Activated effector memory CD4-positive, alpha-beta T cell treated with Interleukin-2 at 50 U/mL for 16 hours (primary cell): ENCODE measurements around the gene CALY.
"Not testable (repeated sequence)": the region's sequence is repeated elsewhere in the genome, so short reads cannot be mapped to it uniquely, and the experiment has no call there.

Experiments used
- DNase-seq: peaks from one replicate; pipeline ENCODE4 v3.0.0-alpha.2; 2020

CALY gene, protein sequence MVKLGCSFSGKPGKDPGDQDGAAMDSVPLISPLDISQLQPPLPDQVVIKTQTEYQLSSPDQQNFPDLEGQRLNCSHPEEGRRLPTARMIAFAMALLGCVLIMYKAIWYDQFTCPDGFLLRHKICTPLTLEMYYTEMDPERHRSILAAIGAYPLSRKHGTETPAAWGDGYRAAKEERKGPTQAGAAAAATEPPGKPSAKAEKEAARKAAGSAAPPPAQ

DNA sequence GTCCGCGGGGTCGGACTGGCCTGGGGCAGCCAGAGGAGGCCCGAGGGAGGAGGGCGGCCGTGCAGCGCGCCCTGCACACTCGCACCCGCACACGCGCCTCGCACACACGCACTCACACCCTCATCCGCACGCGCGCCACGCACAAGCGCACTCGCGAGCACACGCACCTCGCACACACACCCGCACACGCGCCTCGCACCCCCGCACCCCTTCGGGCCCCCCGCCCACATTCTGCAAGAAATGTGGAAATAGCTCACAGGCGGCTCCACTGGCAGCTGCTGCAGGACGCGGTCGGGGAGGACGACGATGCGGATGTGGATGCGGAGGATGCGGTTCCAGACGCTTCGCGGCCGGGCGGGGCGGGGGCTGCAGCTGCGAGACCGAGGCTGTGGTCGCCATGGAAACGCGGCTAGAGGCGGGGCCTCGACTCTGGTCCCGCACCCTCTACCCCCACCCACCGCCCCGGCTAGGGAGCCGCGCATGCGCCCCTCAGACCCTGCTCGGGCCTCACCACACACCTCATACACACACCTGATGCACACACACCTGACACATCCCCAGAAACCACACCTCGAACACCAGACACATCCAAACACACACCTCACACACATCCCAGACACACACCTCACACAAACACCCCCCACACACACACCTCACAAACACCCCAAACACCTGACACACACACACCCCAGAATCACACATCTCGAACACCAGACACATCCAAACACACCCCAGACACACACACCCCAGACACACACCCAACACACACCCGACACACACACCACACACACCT, at the start of gene CALY:
TSS of gene CALY (minus strand) at position 320 of the 793 bp plus-strand sequence. CDS start 7,907 bp downstream, outside the sequence.
- DNase-seq: peak; percentile 84

- DNase-seq: no peak
Measured at GRCh38 chr10:133385214-133385613, 48.5 kb upstream of the CALY start.

DNA sequence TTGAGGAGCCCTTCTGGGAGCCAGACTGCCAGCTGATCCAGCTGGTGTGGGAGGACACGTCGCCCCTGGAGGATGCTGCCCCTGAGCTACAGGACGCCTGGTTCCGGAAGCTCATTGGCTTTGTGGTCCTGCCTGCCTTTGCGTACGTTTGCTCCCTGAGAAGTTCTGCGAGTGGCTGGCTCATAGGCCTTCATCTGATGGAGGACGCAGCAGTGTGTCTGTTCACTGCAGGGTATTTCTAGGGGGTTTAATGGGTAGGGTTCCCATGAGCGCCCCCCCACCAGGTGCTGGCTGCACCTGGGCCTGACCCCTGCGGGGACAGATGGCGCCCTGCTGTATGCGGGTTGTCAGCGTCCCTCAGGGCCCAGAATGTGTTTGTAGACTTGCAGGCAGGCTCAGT, 47.4 kb upstream of the CALY start:
- no peak for DNase-seq

GRCh38 chr10:133383551-133383950, 46.9 kb upstream of the CALY start:
- DNase-seq: no peak

DNA sequence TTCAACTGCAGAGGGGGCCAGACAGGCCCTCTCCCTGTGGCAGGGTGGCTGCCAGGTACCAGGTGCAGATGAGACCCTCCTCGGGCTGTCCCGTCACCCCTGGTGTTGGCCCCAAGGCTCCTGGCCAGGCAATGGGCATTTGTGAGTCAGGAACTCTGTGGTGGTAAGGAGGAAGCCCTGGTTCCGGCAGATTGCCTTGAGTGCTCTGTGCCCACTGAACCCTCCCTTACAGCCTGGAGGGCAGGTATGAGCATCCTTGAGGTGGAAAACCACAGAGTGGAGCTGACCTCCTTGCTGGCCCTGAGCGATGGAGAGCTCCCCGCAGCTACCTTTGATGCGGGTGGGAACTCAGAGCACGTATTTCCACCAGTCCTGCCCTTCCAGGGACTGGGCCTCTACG, 44.3 kb upstream of the CALY start:
- no peak for DNase-seq

- DNase-seq: no peak
Measured at GRCh38 chr10:133379801-133380666, 43.3 kb upstream of the CALY start.

DNA sequence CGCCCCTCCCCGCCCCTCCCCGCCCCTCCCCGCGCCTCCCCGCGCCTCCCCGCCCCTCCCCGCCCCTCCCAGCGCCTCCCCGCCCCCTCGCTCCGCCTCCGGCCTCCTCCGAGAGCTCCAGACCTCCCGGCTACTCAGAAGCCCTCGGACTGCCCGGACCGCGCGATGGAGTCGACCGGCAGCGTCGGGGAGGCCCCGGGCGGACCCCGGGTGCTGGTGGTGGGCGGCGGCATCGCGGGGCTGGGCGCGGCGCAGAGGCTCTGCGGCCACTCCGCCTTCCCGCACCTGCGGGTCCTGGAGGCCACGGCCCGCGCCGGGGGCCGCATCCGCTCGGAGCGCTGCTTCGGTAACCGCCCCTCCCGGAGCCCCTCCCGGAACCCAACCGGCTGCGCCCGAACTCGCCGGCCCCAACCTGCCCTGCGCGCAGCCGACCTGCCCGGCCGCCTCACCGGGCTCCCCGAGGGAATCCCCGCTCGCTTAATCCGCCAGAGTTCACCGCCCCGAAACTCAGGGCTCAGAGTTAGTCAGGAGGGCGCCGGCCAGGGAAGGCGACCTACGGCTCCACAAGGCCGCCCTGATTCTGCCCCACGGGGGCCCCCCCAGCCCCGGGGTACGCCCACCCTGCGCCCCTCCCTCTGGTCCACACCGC, 42.6 kb upstream of the CALY start, which contains the start of gene PAOX:
TSS of gene PAOX (plus strand) at position 111 of the 649 bp plus-strand sequence. CDS start at position 166, 55 bp downstream.
- peak; percentile 46 for DNase-seq

DNA sequence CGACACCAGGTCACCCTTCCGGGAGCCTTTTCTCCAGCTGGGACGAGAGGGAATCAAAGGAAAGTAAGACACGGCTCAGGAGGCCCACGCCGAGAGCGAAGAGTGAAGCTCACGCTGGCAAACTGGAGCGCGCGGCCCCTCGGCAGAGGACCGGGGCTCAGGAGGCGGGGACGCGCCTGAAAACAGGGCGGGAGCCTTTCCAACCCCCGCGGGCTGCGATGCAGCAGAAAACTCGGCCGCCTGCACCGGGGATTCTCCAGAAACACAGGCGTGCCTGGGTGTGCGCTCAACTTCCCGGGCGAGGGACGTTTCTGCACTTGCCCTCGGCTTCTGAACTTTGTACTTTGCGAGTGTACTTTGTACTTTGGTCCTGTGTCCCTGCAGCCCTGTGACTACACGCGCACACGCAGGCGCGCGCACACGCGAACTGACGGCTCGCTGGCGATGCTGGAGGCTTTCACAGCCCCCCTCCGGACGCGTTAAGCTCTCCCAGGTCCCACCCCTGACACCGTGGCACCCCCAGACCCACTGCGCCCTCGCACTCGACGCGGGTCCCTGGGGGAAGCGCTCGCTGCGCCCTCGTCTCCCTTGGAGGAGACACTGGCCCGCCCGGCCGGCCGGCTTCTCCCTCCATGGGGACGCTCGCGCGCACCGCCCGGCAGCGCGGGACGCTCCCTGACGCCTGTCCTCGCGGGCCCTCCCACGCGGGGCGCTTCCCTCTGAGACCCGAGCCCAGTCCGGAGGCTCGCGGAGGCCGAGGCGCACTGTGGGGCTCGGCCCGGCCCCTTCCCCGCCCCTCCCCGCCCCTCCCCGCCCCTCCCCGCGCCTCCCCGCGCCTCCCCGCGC, 41.8 kb upstream of the CALY start:
- DNase-seq: peak; percentile 60

- DNase-seq: no peak
Measured at GRCh38 chr10:133377818-133378250, 41.1 kb upstream of the CALY start.

DNA sequence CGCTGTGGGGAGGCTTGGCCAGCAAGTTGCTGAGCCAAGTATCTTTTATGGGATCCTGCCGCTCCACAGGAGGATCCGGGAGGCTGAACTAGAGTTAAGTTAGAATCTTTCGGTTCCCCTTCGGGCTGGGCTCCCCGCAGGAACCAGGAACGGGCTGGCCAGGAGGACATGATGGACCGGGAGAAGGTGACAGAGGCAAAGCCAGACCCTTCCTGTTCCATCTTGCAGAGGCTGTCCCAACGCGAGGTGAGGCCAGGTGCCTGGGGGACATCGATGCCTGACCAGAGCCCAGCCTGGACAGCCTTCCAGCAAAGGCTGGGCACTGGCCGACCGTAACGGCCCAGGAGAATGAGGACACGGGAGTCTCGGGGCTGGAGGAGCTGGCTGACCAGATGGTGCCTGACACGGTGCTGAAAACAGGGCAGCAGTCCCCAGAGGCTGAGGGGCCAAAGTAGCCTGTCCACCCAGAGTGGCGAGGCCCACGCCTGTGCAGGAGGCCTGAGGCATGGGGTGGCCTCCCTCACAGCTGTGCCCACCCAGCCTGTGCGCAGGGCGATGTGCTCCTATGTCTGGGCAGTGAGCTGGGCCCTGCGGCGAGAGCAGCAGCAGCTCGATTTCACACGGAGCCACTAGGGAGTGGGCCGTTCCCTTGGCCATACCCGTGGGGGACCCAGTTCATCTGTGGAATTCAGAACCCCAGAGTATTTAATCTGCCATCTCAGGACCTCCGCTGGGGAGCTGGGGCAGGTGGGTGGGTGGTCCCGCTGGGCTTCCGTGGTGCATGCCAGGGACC, 40.5 kb upstream of the CALY start:
- DNase-seq: no peak

- not testable (repeated sequence) for DNase-seq
Measured at GRCh38 chr10:133376183-133376582, 39.5 kb upstream of the CALY start.

DNA sequence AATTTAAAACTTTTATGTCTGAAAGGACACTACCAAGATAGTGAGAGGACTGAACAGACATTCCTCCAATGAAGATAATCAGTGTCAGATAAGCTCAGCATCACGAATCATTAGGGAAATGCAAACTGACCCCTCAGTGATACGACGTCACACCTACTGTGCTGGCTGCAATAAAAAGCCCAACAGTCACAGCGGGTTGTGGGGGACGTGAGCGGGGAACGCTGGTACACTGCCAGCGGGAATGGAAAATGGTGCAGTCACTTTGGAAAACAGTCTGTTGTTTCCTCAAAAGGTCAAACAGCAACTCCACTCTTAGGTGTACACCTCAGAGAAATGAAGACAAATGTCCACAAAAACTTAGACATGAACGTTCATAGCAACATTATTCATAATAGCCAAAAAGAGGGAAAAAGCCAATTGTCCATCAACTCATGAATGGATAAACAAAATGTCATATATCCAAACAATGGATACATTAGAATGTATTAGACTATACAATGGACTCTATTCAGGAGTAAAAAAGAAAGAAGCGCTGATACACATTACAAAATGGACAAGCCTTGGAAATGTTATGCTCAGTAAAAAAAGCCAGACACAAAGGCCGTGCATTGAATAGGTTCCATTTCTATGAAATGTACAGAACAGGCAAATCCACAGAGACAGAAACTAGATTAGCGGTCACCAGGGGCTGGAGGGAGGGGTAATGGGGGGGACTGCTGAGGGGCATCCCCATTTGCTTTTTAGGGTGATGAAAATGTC, 38.8 kb upstream of the CALY start:
- DNase-seq: no peak

GRCh38 chr10:133373174-133374090, 36.7 kb upstream of the CALY start, which contains the start of gene ECHS1:
Gene ECHS1, minus strand, starts transcription at chr10:133373354. Its CDS starts 21 bp downstream, at chr10:133373333.
- peak; percentile 88 for DNase-seq

DNA sequence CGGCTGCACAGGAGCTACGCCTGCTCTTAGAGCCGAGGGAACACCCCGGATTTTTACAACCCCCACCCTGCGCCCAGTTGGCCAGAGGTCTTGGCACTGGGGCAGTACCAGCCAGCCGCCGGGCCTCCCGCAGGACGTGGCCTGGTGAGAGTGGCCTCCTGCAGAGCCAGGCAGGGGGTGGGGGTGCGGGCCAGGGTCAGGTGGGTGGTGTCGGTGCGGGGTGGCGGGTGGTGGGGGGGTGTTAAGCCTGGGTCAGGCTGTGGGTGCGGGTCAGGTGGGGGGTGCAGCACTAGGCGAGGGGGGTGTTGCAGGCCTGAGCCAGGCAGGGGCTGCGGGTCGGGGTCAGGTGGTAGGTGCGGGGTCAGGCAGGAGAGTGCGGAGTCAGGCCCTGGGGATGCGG, 35.8 kb upstream of the CALY start:
- no peak for DNase-seq

DNA sequence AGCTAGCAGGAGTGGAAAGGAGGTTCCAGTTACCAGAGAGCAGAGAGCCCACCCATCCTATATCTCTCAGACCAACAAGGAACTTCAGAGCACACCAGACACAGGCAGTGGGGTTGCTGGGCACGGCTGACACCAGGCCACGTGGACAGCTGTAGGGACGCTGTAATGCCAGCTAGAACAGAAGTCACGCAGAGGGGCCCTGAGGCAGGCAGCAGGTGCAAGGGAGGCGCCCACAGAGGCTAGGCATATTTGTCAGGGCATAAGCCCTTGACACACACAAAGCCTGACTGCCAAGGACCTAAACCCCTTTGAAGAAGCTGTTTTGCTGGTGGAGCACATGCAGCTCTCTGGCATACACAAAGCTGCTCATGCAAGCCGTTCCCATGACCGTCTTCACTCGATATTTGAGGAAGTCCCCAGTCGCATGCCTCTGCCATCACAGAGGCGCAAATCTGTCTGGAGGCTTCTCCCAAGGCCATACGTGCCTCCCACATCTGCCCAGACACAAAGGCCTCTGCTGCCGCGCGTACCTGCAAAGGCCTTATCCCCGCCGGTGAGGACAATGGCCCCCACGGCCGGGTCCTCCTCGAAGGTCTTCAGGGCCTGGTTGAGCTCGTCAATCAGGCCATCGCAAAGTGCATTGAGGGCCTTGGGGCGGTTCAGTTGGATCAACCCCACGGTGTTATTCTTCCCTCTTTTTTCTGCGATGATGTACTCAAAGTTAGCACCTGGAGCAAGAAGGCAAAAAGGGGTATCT, 33.5 kb upstream of the CALY start:
- DNase-seq: no peak

- no peak for DNase-seq
Measured at GRCh38 chr10:133368153-133368552, 31.5 kb upstream of the CALY start.

DNA sequence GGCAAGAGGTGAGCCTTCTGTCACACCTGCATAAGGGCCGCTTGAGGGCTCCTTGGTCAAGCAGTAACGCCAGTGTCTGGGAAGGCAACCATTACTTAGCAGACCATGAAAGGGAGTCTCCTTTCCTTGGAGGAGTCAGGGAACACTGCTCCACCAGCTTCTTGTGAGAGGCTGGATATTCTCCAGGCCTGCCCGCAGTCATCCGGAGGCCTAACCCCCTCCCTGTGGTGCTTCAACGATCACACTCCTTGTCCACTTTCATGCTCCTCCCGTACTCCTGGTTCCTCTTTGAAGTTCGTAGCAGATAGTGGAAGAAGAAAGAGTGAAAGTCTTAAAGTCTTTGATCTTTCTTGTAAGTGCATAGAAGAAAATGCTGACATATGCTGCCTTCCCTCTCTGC, 30.8 kb upstream of the CALY start:
- DNase-seq: not testable (repeated sequence)

GRCh38 chr10:133366751-133367150, 30.1 kb upstream of the CALY start:
- no peak for DNase-seq
